ENCODE results near the gene FXYD4. TPM values are rescaled to one million over a fixed set of nuclear protein-coding genes. Genes with fewer than 3 reads are reported as not detected.
A peak's percentile ranks its signal among the peaks of the same experiment; 100 is the strongest.
"Not testable (repeated sequence)": the region's sequence is repeated elsewhere in the genome, so short reads cannot be mapped to it uniquely, and the experiment has no call there.

The FXYD4 gene
- total and polyA plus RNA-seq, 4 donors = not detected

- DNase-seq = peak; percentile 94 to 95
- Histone ChIP-seq H3K27me3 (ENCODE audit: control insufficient read depth in 1 of 2, insufficient read depth in 2 of 2, low read length in 1 of 2) (no peaks in the 10 kb centered on the region), H3K36me3 (ENCODE audit: control insufficient read depth in 1 of 2, insufficient read depth in 2 of 2, low read length in 1 of 2) (no peaks in the 10 kb centered on the region), H3K4me3 (ENCODE audit: low read length in 2 of 2) (peak overlapping the region; percentile 6 to 12), H3K4me1 (ENCODE audit: control insufficient read depth in 1 of 2, insufficient read depth in 2 of 2, low read length in 2 of 2) (no peaks in the 10 kb centered on the region), H3K9me3 (ENCODE audit: control insufficient read depth, low read length) (no peaks in the 10 kb centered on the region), H3K27ac (ENCODE audit: low read depth in 1 of 2, low read length in 2 of 2) (peak overlapping the region; percentile 57 to 90)
- intact Hi-C loops (cut with DNase I) = loop anchor here in 1 of 2 donors (1.0 to 2.0 kb wide), 2 partner anchors 11 to 16 kb away; partner anchors contain the start of genes HNRNPF and ZNF487
- WGBS, 2 donors = 0 to 1% methylated on average over 60 to 63 of the region's 63 CpGs
- peak; percentile 99 for ATAC-seq (ENCODE audit: low FRiP score)
Observed at GRCh38 chr10:43420369-43421200, 49.1 kb downstream of the FXYD4 start.

- ATAC-seq (ENCODE audit: low FRiP score) (no peak), DNase-seq (no peak)
- 8 to 16% methylated on average over 4 of the region's 4 CpGs for WGBS, 2 donors
- Histone ChIP-seq H3K9me3 (ENCODE audit: control insufficient read depth, low read length) (no peaks in the 10 kb centered on the region), H3K27ac (ENCODE audit: low read depth in 1 of 2, low read length in 2 of 2) (peak overlapping the region; percentile 5 to 90), H3K36me3 (ENCODE audit: control insufficient read depth in 1 of 2, insufficient read depth in 2 of 2, low read length in 1 of 2) (no peaks in the 10 kb centered on the region), H3K4me3 (ENCODE audit: low read length in 2 of 2) (peak overlapping the region in 1 of 2 donors; percentile 6), H3K27me3 (ENCODE audit: control insufficient read depth in 1 of 2, insufficient read depth in 2 of 2, low read length in 1 of 2) (no peaks in the 10 kb centered on the region), H3K4me1 (ENCODE audit: control insufficient read depth in 1 of 2, insufficient read depth in 2 of 2, low read length in 2 of 2) (no peaks in the 10 kb centered on the region)
- intact Hi-C loops (cut with DNase I) = loop anchor here in 1 of 2 donors (2.0 kb wide), 1 partner anchor 16 kb away; the partner anchor contains the start of gene ZNF487
Observed at GRCh38 chr10:43421201-43421507, 49.7 kb downstream of the FXYD4 start.

- Histone ChIP-seq H3K4me1 (ENCODE audit: control insufficient read depth in 1 of 2, insufficient read depth in 2 of 2, low read length in 2 of 2) (no peaks in the 10 kb centered on the region), H3K27me3 (ENCODE audit: control insufficient read depth in 1 of 2, insufficient read depth in 2 of 2, low read length in 1 of 2) (no peaks in the 10 kb centered on the region), H3K36me3 (ENCODE audit: control insufficient read depth in 1 of 2, insufficient read depth in 2 of 2, low read length in 1 of 2) (no peaks in the 10 kb centered on the region), H3K4me3 (ENCODE audit: low read length in 2 of 2) (peak overlapping the region in 1 of 2 donors; percentile 6), H3K9me3 (ENCODE audit: control insufficient read depth, low read length) (no peaks in the 10 kb centered on the region), H3K27ac (ENCODE audit: low read depth in 1 of 2, low read length in 2 of 2) (no peak overlapping the region)
- intact Hi-C loops (cut with DNase I) = loop anchor here in 1 of 2 donors (2.0 kb wide), 1 partner anchor 15 kb away; the partner anchor contains the start of gene ZNF487
- WGBS, 2 donors = 89% methylated on average over 6 of the region's 6 CpGs
- ATAC-seq (ENCODE audit: low FRiP score) = no peak
- DNase-seq = peak in 1 of 2 donors; percentile 24
Observed at GRCh38 chr10:43421519-43421918, 50.1 kb downstream of the FXYD4 start.

- not testable (repeated sequence) for H3K4me1 ChIP-seq (ENCODE audit: control insufficient read depth in 1 of 2, insufficient read depth in 2 of 2, low read length in 2 of 2); H3K27ac ChIP-seq (ENCODE audit: low read depth in 1 of 2, low read length in 2 of 2); DNase-seq; H3K9me3 ChIP-seq (ENCODE audit: control insufficient read depth, low read length); H3K4me3 ChIP-seq (ENCODE audit: low read length in 2 of 2); ATAC-seq (ENCODE audit: low FRiP score); H3K27me3 ChIP-seq (ENCODE audit: control insufficient read depth in 1 of 2, insufficient read depth in 2 of 2, low read length in 1 of 2); H3K36me3 ChIP-seq (ENCODE audit: control insufficient read depth in 1 of 2, insufficient read depth in 2 of 2, low read length in 1 of 2)
- WGBS, 2 donors = 96 to 99% methylated on average over 4 of the region's 4 CpGs
- intact Hi-C loops (cut with DNase I) = loop anchor here in 1 of 2 donors (2.0 kb wide), 1 partner anchor 15 kb away; the partner anchor contains the start of gene ZNF487
Observed at GRCh38 chr10:43421944-43422343, 50.5 kb downstream of the FXYD4 start.

- no peaks in the 10 kb centered on the region for H3K9me3 ChIP-seq (ENCODE audit: control insufficient read depth, low read length)
- no peaks in the 10 kb centered on the region for H3K36me3 ChIP-seq (ENCODE audit: control insufficient read depth in 1 of 2, insufficient read depth in 2 of 2, low read length in 1 of 2)
- no peak overlapping the region for H3K4me3 ChIP-seq (ENCODE audit: low read length in 2 of 2)
- WGBS, 2 donors = 92 to 94% methylated on average over 6 of the region's 6 CpGs
- no peak overlapping the region for H3K27ac ChIP-seq (ENCODE audit: low read depth in 1 of 2, low read length in 2 of 2)
- intact Hi-C loops (cut with DNase I) = no loop called here
- no peak for ATAC-seq (ENCODE audit: low FRiP score)
- H3K27me3 ChIP-seq (ENCODE audit: control insufficient read depth in 1 of 2, insufficient read depth in 2 of 2, low read length in 1 of 2) = no peaks in the 10 kb centered on the region
- no peaks in the 10 kb centered on the region for H3K4me1 ChIP-seq (ENCODE audit: control insufficient read depth in 1 of 2, insufficient read depth in 2 of 2, low read length in 2 of 2)
- peak in 1 of 2 donors; percentile 1 for DNase-seq
Observed at GRCh38 chr10:43424416-43424815, 53.0 kb downstream of the FXYD4 start.

Other genes with a start within 250 kb of the FXYD4 start
- gene CSGALNACT2, start 233.2 kb upstream of the FXYD4 start, total RNA-seq = 10 to 100 TPM; 32.7 to 35.8 TPM
- gene CSGALNACT2, start 233.2 kb upstream of the FXYD4 start, polyA plus RNA-seq = 10 to 100 TPM; 18.2 to 20.1 TPM
- gene RASGEF1A, start 104.6 kb upstream of the FXYD4 start, total RNA-seq = 1 to 10 TPM; 1.9 to 3.1 TPM
- gene RASGEF1A, start 104.6 kb upstream of the FXYD4 start, polyA plus RNA-seq = 1 to 10 TPM in 1 of 2 donors, not detected in 1; 3.9 TPM
- gene HNRNPF, start 37.5 kb downstream of the FXYD4 start, total RNA-seq = 100 to 1,000 TPM; 103 to 114 TPM
- 10 to 100 TPM; 54.3 to 63.2 TPM for gene HNRNPF, start 37.5 kb downstream of the FXYD4 start, polyA plus RNA-seq
- gene ZNF487, start 65.5 kb downstream of the FXYD4 start, total RNA-seq = 1 to 10 TPM; 5.2 to 7.1 TPM
- gene ZNF487, start 65.5 kb downstream of the FXYD4 start, polyA plus RNA-seq = 1 to 10 TPM; 8.8 to 9.4 TPM
- gene ZNF239, start 203.0 kb downstream of the FXYD4 start, total RNA-seq = 1 to 10 TPM; 3.3 to 3.4 TPM
- gene ZNF239, start 203.0 kb downstream of the FXYD4 start, polyA plus RNA-seq = 1 to 10 TPM in 1 of 2 donors, under 1 TPM in 1; 0.50 to 3.3 TPM
- gene ZNF485, start 234.8 kb downstream of the FXYD4 start, total RNA-seq = 1 to 10 TPM; 2.1 to 4.5 TPM
- 1 to 10 TPM in 1 of 2 donors, under 1 TPM in 1; 0.88 to 1.2 TPM for gene ZNF485, start 234.8 kb downstream of the FXYD4 start, polyA plus RNA-seq

Measured in aorta (tissue), 5 donors.